ENCODE measurements around the gene TROAP. TPM values are rescaled to one million over a fixed set of nuclear protein-coding genes. Genes with fewer than 3 reads are reported as not detected.

TROAP gene
- total and polyA plus RNA-seq, 2 experiments from 2014 or later: 46.4 to 47.5 TPM

DNA sequence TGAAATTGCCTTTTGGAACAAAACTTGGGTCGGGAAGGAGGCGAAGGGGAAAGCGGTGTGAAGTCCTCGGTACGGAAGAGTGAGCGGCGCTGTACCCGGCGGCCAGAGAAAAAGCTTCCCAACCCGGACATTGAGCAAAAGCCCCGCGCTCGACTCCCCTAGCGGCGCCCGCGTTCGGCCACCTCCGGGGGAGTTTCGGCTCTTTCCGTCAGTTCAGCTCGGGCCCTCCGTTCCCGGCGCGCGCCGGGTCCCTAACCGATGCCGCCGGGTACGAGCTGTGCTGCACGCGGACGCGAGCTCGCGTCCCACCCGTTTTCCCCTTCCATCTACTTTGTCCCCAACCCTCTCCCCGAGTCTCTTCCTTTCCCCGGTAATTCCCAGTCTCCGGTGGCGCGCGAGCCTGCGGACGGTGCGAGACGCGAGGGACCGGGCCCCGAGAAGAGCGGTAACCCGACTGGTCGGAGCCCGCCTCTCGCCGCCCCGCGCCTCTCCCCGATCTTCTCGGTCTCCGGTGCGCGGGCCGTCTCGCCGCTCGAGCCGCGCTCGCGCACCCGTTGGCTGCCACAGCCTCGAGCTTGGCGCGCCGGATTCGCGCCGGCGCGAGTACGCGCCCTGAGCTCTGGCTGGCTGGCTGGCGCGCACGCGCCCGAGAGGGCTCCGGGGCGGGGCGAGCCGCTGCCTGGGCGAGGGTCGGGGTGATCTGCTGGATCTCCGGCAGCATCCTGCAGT, 43.8 kb downstream of the TROAP start:
- Histone ChIP-seq H4K20me1 (replicated peaks; ENCODE audit: insufficient read depth) (peaks cover 4% of the 10 kb centered on the region), H3F3A (replicated peaks; ENCODE audit: low read depth) (peaks cover 9% of the 10 kb centered on the region), H3K36me3 (ENCODE audit: insufficient read depth) (no peaks in the 10 kb centered on the region), H3K4me2 (peak overlapping the region; percentile 85), H3K27me3 (ENCODE audit: insufficient read depth) (peaks cover 19% of the 10 kb centered on the region), H3K79me2 (replicated peaks; ENCODE audit: insufficient read depth) (peaks cover 40% of the 10 kb centered on the region), H3K9me2 (ENCODE audit: insufficient read depth) (no peaks in the 10 kb centered on the region), H3K4me3 (peak overlapping the region; percentile 87), H2AFZ (peak overlapping the region; percentile 95), H3K4me1 (ENCODE audit: insufficient read depth) (peaks cover 16% of the 10 kb centered on the region), H3K27ac (ENCODE audit: low read depth) (peak overlapping the region; percentile 92)
- DNase-seq (ENCODE audit: low spot score) (peak; percentile 95), ATAC-seq (peak; percentile 87)
- Mint-ChIP-seq H3K27ac (peak overlapping the region; percentile 98), H3K27me3 (ENCODE audit: insufficient read depth, low read depth, poor library complexity) (peaks cover 16% of the 10 kb centered on the region), H3K4me3 (peak overlapping the region; percentile 88), H3K9me3 (no peaks in the 10 kb centered on the region), H3K36me3 (ENCODE audit: low read depth) (peaks cover 6% of the 10 kb centered on the region; the same call in 1 of the 3 replicates), H3K4me1 (peaks cover 28% of the 10 kb centered on the region)
- TF ChIP-seq STAT1 (IDR thresholded peaks at IDR 0.05; ENCODE audit: unreplicated experiment) (no peak), POLR2AphosphoS5 (IDR thresholded peaks at IDR 0.05; ENCODE audit: low read depth) (peak; percentile 86)
- TF ChIP-seq, protein P1, sequence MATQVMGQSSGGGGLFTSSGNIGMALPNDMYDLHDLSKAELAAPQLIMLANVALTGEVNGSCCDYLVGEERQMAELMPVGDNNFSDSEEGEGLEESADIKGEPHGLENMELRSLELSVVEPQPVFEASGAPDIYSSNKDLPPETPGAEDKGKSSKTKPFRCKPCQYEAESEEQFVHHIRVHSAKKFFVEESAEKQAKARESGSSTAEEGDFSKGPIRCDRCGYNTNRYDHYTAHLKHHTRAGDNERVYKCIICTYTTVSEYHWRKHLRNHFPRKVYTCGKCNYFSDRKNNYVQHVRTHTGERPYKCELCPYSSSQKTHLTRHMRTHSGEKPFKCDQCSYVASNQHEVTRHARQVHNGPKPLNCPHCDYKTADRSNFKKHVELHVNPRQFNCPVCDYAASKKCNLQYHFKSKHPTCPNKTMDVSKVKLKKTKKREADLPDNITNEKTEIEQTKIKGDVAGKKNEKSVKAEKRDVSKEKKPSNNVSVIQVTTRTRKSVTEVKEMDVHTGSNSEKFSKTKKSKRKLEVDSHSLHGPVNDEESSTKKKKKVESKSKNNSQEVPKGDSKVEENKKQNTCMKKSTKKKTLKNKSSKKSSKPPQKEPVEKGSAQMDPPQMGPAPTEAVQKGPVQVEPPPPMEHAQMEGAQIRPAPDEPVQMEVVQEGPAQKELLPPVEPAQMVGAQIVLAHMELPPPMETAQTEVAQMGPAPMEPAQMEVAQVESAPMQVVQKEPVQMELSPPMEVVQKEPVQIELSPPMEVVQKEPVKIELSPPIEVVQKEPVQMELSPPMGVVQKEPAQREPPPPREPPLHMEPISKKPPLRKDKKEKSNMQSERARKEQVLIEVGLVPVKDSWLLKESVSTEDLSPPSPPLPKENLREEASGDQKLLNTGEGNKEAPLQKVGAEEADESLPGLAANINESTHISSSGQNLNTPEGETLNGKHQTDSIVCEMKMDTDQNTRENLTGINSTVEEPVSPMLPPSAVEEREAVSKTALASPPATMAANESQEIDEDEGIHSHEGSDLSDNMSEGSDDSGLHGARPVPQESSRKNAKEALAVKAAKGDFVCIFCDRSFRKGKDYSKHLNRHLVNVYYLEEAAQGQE (IDR thresholded peaks at IDR 0.05; ENCODE audit: unreplicated experiment): peak; percentile 13

DNA sequence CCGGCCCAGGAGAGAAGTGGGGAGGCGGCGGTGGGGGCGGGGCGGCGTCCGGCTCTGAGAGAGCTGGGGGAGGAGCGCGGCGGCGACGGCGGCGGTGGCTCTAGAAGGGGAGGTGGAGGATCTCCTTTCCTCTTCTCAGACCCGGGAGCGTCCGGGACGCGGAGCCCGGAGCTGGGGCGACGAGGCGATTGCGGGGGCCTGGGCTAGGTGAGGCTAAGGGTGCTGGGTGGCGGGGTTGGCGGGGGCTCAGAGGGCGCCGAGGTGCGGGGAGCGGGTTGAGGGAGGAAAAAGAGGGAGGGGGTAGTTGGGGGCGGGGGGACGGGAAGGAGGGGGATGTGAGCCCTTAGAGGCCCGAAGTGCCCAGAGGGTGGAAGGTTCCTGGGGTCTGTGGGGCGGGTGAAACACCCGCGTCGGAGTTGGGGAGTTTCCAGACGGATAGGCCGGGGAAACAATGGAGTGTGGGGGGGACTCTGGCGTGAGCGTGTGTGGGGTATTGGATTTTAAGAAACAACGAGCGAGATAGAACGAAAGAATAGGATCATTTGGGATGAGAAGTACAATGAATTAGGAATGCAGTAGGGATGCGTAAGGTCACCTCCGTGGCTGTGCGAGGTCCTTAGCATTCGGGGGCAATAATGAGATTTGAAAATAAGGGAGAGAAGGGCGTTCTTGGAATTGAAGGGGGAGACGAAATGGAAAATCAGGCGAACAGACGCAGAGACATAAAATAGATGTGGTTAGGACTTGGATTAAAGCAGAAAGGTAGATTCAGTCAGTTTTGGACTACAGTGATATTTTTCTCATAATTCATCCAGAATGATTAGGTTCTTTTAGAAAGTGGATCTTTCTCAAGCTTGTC, 44.6 kb downstream of the TROAP start, which contains the start of gene SPATS2:
Gene SPATS2, plus strand, starts transcription at position 82 of the 859 bp plus-strand sequence. CDS start 93,551 bp downstream, outside the sequence.
- peaks cover 7% of the 10 kb centered on the region; the same call in 2 of the 3 replicates for H3K36me3 Mint-ChIP-seq (ENCODE audit: low read depth)
- DNase-seq (ENCODE audit: low spot score): peak; percentile 97

More for the DNA sequence above, 44.6 kb downstream of the TROAP start, which contains the start of gene SPATS2:
- Mint-ChIP-seq H3K27ac (peak within 1 kb of the TSS; percentile 98), H3K27me3 (ENCODE audit: insufficient read depth, low read depth, poor library complexity) (peaks cover 16% of the 10 kb centered on the region), H3K4me1 (peaks cover 29% of the 10 kb centered on the region), H3K9me3 (no peaks in the 10 kb centered on the region), H3K4me3 (peak within 1 kb of the TSS; percentile 88)
- Histone ChIP-seq H3K27ac (ENCODE audit: low read depth) (peak within 1 kb of the TSS; percentile 92), H3K36me3 (ENCODE audit: insufficient read depth) (no peaks in the 10 kb centered on the region), H3K79me2 (replicated peaks; ENCODE audit: insufficient read depth) (peaks cover 46% of the 10 kb centered on the region), H2AFZ (peak within 1 kb of the TSS; percentile 95), H3K9me2 (ENCODE audit: insufficient read depth) (no peaks in the 10 kb centered on the region), H3F3A (replicated peaks; ENCODE audit: low read depth) (peaks cover 9% of the 10 kb centered on the region), H3K27me3 (ENCODE audit: insufficient read depth) (peaks cover 19% of the 10 kb centered on the region), H3K4me3 (peak within 1 kb of the TSS; percentile 87), H4K20me1 (replicated peaks; ENCODE audit: insufficient read depth) (peaks cover 4% of the 10 kb centered on the region), H3K4me2 (peak within 1 kb of the TSS; percentile 87), H3K4me1 (ENCODE audit: insufficient read depth) (peaks cover 16% of the 10 kb centered on the region)
- ATAC-seq: peak; percentile 2
- TF ChIP-seq JUNB (IDR thresholded peaks at IDR 0.05; ENCODE audit: unreplicated experiment): no peak
- TF ChIP-seq POLR2AphosphoS5 (IDR thresholded peaks at IDR 0.05; ENCODE audit: low read depth): peak; percentile 35; the same call in 1 of the 2 replicates
